ENCODE results near the gene RANBP3. TPM values are rescaled to one million over a fixed set of nuclear protein-coding genes. Genes with fewer than 3 reads are reported as not detected.

The RANBP3 gene
- total and polyA plus RNA-seq, 2 experiments from 2014 or later = 40.2 to 98.3 TPM

- Mint-ChIP-seq H3K9me3 (peaks cover 6% of the 10 kb centered on the region), H3K36me3 (ENCODE audit: low read depth) (peaks cover 3% of the 10 kb centered on the region; the same call in 1 of the 3 replicates), H3K27me3 (ENCODE audit: insufficient read depth, low read depth, poor library complexity) (peaks cover 18% of the 10 kb centered on the region), H3K4me1 (no peaks in the 10 kb centered on the region; the same call in 2 of the 3 replicates), H3K4me3 (no peak overlapping the region), H3K27ac (no peak overlapping the region)
- H3K4me3 ChIP-seq = no peak overlapping the region
- no peaks in the 10 kb centered on the region for H3K79me2 ChIP-seq (replicated peaks; ENCODE audit: insufficient read depth)
- H3K27ac ChIP-seq (ENCODE audit: low read depth) = no peak overlapping the region
- H3K27me3 ChIP-seq (ENCODE audit: insufficient read depth) = no peaks in the 10 kb centered on the region
- H4K20me1 ChIP-seq (replicated peaks; ENCODE audit: insufficient read depth) = no peaks in the 10 kb centered on the region
- DNase-seq (ENCODE audit: low spot score) (no peak), ATAC-seq (no peak)
- H3K4me1 ChIP-seq (ENCODE audit: insufficient read depth) = no peaks in the 10 kb centered on the region
- H3F3A ChIP-seq (replicated peaks; ENCODE audit: low read depth) = 0 out of 2 replicates have a peak, but pooled peaks cover 2% of the 10 kb centered on the region
- H2AFZ ChIP-seq = no peak overlapping the region
- H3K4me2 ChIP-seq = no peak overlapping the region
- no peaks in the 10 kb centered on the region for H3K9me2 ChIP-seq (ENCODE audit: insufficient read depth)
- no peaks in the 10 kb centered on the region for H3K36me3 ChIP-seq (ENCODE audit: insufficient read depth)
- TF ChIP-seq, protein P1, sequence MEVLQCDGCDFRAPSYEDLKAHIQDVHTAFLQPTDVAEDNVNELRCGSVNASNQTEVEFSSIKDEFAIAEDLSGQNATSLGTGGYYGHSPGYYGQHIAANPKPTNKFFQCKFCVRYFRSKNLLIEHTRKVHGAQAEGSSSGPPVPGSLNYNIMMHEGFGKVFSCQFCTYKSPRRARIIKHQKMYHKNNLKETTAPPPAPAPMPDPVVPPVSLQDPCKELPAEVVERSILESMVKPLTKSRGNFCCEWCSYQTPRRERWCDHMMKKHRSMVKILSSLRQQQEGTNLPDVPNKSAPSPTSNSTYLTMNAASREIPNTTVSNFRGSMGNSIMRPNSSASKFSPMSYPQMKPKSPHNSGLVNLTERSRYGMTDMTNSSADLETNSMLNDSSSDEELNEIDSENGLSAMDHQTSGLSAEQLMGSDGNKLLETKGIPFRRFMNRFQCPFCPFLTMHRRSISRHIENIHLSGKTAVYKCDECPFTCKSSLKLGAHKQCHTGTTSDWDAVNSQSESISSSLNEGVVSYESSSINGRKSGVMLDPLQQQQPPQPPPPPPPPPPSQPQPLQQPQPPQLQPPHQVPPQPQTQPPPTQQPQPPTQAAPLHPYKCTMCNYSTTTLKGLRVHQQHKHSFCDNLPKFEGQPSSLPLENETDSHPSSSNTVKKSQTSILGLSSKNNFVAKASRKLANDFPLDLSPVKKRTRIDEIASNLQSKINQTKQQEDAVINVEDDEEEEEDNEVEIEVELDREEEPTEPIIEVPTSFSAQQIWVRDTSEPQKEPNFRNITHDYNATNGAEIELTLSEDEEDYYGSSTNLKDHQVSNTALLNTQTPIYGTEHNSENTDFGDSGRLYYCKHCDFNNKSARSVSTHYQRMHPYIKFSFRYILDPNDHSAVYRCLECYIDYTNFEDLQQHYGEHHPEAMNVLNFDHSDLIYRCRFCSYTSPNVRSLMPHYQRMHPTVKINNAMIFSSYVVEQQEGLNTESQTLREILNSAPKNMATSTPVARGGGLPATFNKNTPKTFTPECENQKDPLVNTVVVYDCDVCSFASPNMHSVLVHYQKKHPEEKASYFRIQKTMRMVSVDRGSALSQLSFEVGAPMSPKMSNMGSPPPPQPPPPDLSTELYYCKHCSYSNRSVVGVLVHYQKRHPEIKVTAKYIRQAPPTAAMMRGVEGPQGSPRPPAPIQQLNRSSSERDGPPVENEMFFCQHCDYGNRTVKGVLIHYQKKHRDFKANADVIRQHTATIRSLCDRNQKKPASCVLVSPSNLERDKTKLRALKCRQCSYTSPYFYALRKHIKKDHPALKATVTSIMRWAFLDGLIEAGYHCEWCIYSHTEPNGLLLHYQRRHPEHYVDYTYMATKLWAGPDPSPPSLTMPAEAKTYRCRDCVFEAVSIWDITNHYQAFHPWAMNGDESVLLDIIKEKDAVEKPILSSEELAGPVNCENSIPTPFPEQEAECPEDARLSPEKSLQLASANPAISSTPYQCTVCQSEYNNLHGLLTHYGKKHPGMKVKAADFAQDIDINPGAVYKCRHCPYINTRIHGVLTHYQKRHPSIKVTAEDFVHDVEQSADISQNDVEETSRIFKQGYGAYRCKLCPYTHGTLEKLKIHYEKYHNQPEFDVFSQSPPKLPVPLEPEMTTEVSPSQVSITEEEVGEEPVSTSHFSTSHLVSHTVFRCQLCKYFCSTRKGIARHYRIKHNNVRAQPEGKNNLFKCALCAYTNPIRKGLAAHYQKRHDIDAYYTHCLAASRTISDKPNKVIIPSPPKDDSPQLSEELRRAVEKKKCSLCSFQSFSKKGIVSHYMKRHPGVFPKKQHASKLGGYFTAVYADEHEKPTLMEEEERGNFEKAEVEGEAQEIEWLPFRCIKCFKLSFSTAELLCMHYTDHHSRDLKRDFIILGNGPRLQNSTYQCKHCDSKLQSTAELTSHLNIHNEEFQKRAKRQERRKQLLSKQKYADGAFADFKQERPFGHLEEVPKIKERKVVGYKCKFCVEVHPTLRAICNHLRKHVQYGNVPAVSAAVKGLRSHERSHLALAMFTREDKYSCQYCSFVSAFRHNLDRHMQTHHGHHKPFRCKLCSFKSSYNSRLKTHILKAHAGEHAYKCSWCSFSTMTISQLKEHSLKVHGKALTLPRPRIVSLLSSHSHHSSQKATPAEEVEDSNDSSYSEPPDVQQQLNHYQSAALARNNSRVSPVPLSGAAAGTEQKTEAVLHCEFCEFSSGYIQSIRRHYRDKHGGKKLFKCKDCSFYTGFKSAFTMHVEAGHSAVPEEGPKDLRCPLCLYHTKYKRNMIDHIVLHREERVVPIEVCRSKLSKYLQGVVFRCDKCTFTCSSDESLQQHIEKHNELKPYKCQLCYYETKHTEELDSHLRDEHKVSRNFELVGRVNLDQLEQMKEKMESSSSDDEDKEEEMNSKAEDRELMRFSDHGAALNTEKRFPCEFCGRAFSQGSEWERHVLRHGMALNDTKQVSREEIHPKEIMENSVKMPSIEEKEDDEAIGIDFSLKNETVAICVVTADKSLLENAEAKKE (CRISPR knock-in tag; IDR thresholded peaks at IDR 0.05) = no peak
- no peak for TF ChIP-seq ZNF114 (CRISPR knock-in tag; IDR thresholded peaks at IDR 0.05)
- no peak for TF ChIP-seq EZH2 (IDR thresholded peaks at IDR 0.05; ENCODE audit: low read depth, unreplicated experiment)
- TF ChIP-seq NANOG (IDR thresholded peaks at IDR 0.05; ENCODE audit: borderline replicate concordance) = no peak
- TF ChIP-seq JUNB (IDR thresholded peaks at IDR 0.05; ENCODE audit: unreplicated experiment) = no peak
- no peak for TF ChIP-seq EZH2phosphoT487 (IDR thresholded peaks at IDR 0.05; ENCODE audit: unreplicated experiment)
- no peak for TF ChIP-seq POLR2AphosphoS5 (IDR thresholded peaks at IDR 0.05; ENCODE audit: low read depth)
- TF ChIP-seq, protein P2, sequence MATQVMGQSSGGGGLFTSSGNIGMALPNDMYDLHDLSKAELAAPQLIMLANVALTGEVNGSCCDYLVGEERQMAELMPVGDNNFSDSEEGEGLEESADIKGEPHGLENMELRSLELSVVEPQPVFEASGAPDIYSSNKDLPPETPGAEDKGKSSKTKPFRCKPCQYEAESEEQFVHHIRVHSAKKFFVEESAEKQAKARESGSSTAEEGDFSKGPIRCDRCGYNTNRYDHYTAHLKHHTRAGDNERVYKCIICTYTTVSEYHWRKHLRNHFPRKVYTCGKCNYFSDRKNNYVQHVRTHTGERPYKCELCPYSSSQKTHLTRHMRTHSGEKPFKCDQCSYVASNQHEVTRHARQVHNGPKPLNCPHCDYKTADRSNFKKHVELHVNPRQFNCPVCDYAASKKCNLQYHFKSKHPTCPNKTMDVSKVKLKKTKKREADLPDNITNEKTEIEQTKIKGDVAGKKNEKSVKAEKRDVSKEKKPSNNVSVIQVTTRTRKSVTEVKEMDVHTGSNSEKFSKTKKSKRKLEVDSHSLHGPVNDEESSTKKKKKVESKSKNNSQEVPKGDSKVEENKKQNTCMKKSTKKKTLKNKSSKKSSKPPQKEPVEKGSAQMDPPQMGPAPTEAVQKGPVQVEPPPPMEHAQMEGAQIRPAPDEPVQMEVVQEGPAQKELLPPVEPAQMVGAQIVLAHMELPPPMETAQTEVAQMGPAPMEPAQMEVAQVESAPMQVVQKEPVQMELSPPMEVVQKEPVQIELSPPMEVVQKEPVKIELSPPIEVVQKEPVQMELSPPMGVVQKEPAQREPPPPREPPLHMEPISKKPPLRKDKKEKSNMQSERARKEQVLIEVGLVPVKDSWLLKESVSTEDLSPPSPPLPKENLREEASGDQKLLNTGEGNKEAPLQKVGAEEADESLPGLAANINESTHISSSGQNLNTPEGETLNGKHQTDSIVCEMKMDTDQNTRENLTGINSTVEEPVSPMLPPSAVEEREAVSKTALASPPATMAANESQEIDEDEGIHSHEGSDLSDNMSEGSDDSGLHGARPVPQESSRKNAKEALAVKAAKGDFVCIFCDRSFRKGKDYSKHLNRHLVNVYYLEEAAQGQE (IDR thresholded peaks at IDR 0.05; ENCODE audit: unreplicated experiment) = no peak
- no peak for TF ChIP-seq STAT1 (IDR thresholded peaks at IDR 0.05; ENCODE audit: unreplicated experiment)
- TF ChIP-seq, protein P3, sequence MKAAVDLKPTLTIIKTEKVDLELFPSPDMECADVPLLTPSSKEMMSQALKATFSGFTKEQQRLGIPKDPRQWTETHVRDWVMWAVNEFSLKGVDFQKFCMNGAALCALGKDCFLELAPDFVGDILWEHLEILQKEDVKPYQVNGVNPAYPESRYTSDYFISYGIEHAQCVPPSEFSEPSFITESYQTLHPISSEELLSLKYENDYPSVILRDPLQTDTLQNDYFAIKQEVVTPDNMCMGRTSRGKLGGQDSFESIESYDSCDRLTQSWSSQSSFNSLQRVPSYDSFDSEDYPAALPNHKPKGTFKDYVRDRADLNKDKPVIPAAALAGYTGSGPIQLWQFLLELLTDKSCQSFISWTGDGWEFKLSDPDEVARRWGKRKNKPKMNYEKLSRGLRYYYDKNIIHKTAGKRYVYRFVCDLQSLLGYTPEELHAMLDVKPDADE (IDR thresholded peaks at IDR 0.05) = no peak
- no peak for TF ChIP-seq CTCF (conservative IDR thresholded peaks at IDR 0.05; ENCODE audit: low read depth in 2 of 2)
- no peak for TF ChIP-seq CREB1 (CRISPR knock-in tag; IDR thresholded peaks at IDR 0.05; ENCODE audit: low read depth)
- no peak for TF ChIP-seq ZNF331 (CRISPR knock-in tag; IDR thresholded peaks at IDR 0.05; ENCODE audit: low read depth)
Observed at GRCh38 chr19:5996102-5996501, 18.2 kb upstream of the RANBP3 start.
